RWPE1 (cell line): ENCODE results near the gene AGBL5.

ENCODE experiments used
- CTCF ChIA-PET: fragments of 350-600 bp; sonication (Branson Sonifier 250); formaldehyde crosslinking; extraction: SDS; loops from one replicate; lab custom pipeline; 2021; lab: Yijun Ruan, JAX
- POLR2A ChIA-PET: fragments of 400-600 bp; formaldehyde crosslinking; extraction: SDS; loops from one replicate; lab custom pipeline; 2020; ENCODE audit warnings: antibody characterized with exemption; ENCODE audit not compliant: low non-redundant PET; lab: Yijun Ruan, JAX
- DNase-seq: peaks from one replicate; pipeline ENCODE4 v3.0.0; 2012; ENCODE audit warnings: low spot score
- H3K27ac ChIP-seq: fragments of 450-650 bp; 2 replicates; pipeline ENCODE4 v1.5.1; 2017
- TF ChIP-seq, protein P1 (sequence below): fragments of 450-650 bp; conservative IDR thresholded peaks from 2 replicates; pipeline ENCODE4 v1.5.1; 2017; ENCODE audit warnings: low read depth, mild to moderate bottlenecking

AGBL5 gene

DNA sequence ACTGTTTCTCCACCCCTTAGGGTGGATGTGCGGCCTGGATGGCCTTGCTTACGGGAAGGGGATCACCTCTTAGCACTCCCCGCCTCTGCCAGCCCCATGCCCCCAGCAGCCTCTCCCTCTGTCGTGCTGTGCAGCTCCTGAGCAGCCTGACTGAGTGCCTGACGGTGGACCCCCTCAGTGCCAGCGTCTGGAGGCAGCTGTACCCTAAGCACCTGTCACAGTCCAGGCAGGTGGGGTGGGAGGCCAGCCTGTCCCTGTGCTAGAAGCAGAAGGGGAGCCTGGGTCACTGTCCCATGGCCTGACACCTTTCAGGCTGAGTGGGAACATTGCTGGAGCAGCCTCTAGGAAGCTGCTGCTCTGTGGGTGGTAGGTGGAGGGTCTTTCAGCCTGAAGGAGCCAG, 13.5 kb upstream of the AGBL5 start:
- DNase-seq, result no peak
- CTCF ChIA-PET, result interaction anchor here (0.9 kb wide), 1 partner anchor 65 kb away, joined by 3 read pairs; no protein-coding TSS in a partner anchor
- POLR2A ChIA-PET, result interaction anchor here (0.6 kb wide), 1 partner anchor 295 kb away, joined by 13 read pairs; no protein-coding TSS in a partner anchor
- TF ChIP-seq, protein P1, sequence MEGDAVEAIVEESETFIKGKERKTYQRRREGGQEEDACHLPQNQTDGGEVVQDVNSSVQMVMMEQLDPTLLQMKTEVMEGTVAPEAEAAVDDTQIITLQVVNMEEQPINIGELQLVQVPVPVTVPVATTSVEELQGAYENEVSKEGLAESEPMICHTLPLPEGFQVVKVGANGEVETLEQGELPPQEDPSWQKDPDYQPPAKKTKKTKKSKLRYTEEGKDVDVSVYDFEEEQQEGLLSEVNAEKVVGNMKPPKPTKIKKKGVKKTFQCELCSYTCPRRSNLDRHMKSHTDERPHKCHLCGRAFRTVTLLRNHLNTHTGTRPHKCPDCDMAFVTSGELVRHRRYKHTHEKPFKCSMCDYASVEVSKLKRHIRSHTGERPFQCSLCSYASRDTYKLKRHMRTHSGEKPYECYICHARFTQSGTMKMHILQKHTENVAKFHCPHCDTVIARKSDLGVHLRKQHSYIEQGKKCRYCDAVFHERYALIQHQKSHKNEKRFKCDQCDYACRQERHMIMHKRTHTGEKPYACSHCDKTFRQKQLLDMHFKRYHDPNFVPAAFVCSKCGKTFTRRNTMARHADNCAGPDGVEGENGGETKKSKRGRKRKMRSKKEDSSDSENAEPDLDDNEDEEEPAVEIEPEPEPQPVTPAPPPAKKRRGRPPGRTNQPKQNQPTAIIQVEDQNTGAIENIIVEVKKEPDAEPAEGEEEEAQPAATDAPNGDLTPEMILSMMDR, result no peak
- H3K27ac ChIP-seq, result no peak overlapping the region

DNA sequence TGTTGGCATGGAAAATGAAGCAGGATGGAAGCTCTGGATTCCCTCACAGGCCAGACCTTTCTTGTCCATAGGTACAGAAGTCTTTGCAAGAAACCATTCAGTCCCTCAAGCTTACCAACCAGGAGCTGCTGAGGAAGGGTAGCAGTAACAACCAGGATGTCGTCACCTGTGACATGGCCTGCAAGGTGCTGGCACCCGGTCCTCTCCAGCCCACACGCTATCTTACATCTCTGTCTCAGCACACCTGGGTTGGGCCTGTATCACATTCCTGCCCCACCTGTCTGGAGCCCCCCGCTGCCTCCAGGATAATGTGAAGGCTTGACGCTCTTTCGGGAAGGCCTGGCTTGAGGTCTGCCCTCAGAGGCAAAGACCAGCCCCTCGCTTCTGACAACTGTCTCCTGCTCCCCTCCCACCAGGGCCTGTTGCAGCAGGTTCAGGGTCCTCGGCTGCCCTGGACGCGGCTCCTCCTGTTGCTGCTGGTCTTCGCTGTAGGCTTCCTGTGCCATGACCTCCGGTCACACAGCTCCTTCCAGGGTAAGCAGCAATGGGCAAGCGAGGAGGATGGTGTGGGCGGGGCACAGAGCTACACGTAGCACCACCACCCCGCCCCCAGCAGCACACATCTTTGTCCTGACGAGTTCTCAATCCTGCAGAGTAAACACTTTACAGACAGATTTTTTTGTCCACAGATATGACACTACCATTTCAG, 12.7 kb upstream of the AGBL5 start:
- DNase-seq, result no peak
- no peak overlapping the region for H3K27ac ChIP-seq
- ChIA-PET POLR2A (interaction anchor here (0.6 kb wide), 1 partner anchor 294 kb away, joined by 13 read pairs; no protein-coding TSS in a partner anchor), CTCF (interaction anchor here (0.6 to 1.1 kb wide), 2 partner anchors 12 to 153 kb away, joined by 3 read pairs; no protein-coding TSS in a partner anchor)
- TF ChIP-seq, protein P1, result no peak

DNA sequence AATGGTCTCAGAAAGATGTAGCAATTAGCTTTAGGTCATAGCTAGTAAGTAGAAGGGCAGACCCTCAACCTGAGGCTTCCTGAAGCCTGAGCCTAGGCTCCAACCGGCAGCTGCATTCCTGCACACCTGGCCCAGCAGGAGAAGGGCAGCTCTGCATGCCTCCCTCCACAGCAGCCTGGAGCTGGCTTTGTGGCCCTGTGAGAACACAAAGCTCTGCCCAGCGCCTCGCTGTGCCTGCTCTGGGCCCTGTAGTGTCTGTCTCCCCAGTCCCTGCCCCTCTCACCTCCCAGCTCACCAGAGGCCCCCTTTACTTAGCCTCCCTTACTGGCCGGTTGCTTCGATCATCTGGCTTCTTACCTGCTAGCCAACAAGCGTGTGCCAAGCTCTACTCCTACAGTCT, 12.0 kb upstream of the AGBL5 start:
- CTCF ChIA-PET, result interaction anchor here (1.1 to 1.4 kb wide), 2 partner anchors 11 to 23 kb away, joined by 3 to 6 read pairs; no protein-coding TSS in a partner anchor
- DNase-seq, result no peak
- TF ChIP-seq, protein P1, result no peak
- POLR2A ChIA-PET, result no interaction called here
- peak overlapping the region; percentile 17; the same call in 1 of the 2 replicates for H3K27ac ChIP-seq

DNA sequence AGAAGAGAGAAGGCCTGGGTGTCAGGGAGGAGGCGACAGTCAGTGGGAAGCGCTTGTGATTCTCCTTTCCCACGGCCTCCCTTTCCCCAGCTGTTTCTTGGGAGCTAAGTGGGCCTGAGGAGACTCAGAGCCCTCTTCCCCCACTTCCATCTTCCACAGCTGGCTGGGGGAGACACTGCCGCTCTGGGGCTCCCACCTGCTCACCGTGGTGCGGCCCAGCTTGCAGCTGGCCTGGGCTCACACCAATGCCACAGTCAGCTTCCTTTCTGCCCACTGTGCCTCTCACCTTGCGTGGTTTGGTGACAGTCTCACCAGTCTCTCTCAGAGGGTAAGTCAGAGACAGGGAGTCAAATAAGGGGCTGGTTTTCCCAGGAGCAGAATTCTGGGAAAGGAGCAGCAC, 11.6 kb upstream of the AGBL5 start:
- no peak for DNase-seq
- TF ChIP-seq, protein P1, result no peak
- POLR2A ChIA-PET, result no interaction called here

DNA sequence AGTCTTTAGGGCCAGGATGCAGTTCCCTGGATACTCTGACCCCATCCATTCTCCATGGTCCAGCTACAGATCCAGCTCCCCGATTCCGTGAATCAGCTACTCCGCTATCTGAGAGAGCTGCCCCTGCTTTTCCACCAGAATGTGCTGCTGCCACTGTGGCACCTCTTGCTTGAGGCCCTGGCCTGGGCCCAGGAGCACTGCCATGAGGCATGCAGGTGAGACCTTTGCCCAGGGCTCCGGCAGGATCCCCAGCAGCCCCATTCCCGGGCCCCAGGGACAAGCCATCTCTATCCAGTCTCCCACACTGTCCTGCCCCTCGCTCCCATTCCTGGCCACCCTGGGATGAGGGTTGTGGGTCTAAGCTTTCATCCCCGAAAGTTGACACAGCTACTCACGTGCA, 11.2 kb upstream of the AGBL5 start:
- DNase-seq, result no peak
- TF ChIP-seq, protein P1, result no peak
- POLR2A ChIA-PET, result no interaction called here
- CTCF ChIA-PET, result interaction anchor here (0.6 to 1.4 kb wide), 2 partner anchors 14 to 23 kb away, joined by 4 to 6 read pairs; no protein-coding TSS in a partner anchor
- H3K27ac ChIP-seq, result peak overlapping the region; percentile 17

More for the DNA sequence above, 11.6 kb upstream of the AGBL5 start:
- CTCF ChIA-PET, result interaction anchor here (0.6 to 1.4 kb wide), 2 partner anchors 14 to 23 kb away, joined by 4 to 6 read pairs; no protein-coding TSS in a partner anchor
- H3K27ac ChIP-seq, result peak overlapping the region; percentile 17

DNA sequence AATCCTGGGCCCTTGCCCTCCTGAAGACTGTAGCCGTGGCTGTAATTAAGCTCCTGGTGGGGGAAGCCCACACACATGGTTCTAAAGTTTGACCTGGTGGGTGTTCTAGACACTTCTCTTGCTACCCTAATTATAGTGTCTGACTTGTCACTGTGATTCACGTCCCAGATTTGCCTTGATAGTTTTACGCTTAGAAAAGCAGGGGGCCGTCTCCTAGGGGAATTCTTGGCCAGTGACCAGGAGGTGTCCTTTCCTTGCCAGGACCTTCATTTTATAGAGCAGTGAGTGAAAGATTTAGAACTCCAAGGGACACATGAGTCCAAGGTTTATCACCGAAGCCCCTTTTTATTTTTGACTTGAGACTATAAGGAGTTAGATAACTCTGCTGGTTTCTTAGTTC, 9.7 kb upstream of the AGBL5 start:
- CTCF ChIA-PET, result no interaction called here
- DNase-seq, result no peak
- no peak overlapping the region for H3K27ac ChIP-seq
- POLR2A ChIA-PET, result interaction anchor here (0.5 kb wide), 1 partner anchor 20 kb away, joined by 4 read pairs; no protein-coding TSS in a partner anchor
- TF ChIP-seq, protein P1, result no peak
